Neural progenitor cell (in vitro differentiated cells): ENCODE measurements around the gene MAGI1. TPM values are rescaled to one million over a fixed set of nuclear protein-coding genes. Genes with fewer than 3 reads are reported as not detected.
A peak's percentile ranks its signal among the peaks of the same experiment; 100 is the strongest.

ENCODE experiments used
- DNase-seq: peaks from one replicate; pipeline ENCODE4 v3.0.0-alpha.2; 2016; ENCODE audit warnings: low spot score
- H2AFZ ChIP-seq: fragments of 200-600 bp; sonication (generic); replicated peaks from 2 replicates; pipeline ENCODE4 v1.6.1; 2016; ENCODE audit warnings: antibody characterized with exemption
- H3F3A ChIP-seq: fragments of 200-600 bp; sonication (generic); 2 replicates; pipeline ENCODE4 v1.6.1; 2016; ENCODE audit warnings: antibody characterized with exemption, low read depth
- H3K27ac ChIP-seq: fragments of 200-600 bp; sonication (generic); 2 replicates; pipeline ENCODE4 v1.5.1; 2016; ENCODE audit warnings: mild to moderate bottlenecking
- H3K27me3 ChIP-seq: fragments of 200-600 bp; sonication (generic); 2 replicates; pipeline ENCODE4 v1.6.1; 2016; ENCODE audit warnings: mild to moderate bottlenecking, moderate library complexity
- H3K36me3 ChIP-seq: fragments of 200-600 bp; sonication (generic); 2 replicates; pipeline ENCODE4 v1.5.1; 2016
- H3K4me1 ChIP-seq: fragments of 200-600 bp; sonication (generic); 2 replicates; pipeline ENCODE4 v1.6.1; 2016; ENCODE audit warnings: mixed run types
- H3K4me2 ChIP-seq: fragments of 200-600 bp; sonication (generic); 2 replicates; pipeline ENCODE4 v1.6.1; 2016
- H3K4me3 ChIP-seq: fragments of 200-600 bp; sonication (generic); 2 replicates; pipeline ENCODE4 v1.5.1; 2016
- H3K79me2 ChIP-seq: fragments of 200-600 bp; sonication (generic); 2 replicates; pipeline ENCODE4 v1.6.1; 2016; ENCODE audit warnings: low read depth
- H3K9ac ChIP-seq: fragments of 200-600 bp; sonication (generic); 2 replicates; pipeline ENCODE4 v1.6.1; 2016
- H3K9me3 ChIP-seq: fragments of 200-600 bp; sonication (generic); 2 replicates; pipeline ENCODE4 v1.5.1; 2016; ENCODE audit warnings: low read depth
- H4K20me1 ChIP-seq: fragments of 200-600 bp; sonication (generic); 2 replicates; pipeline ENCODE4 v1.6.1; 2016; ENCODE audit warnings: low read depth
- H3K27ac Mint-ChIP-seq: 3 replicates; pipeline ENCODE4 v1.8.0; 2021; ENCODE audit warnings: mixed read lengths
- H3K27me3 Mint-ChIP-seq: 2 replicates; pipeline ENCODE4 v1.8.0; 2022; ENCODE audit warnings: low read depth, mild to moderate bottlenecking, inconsistent platforms, moderate library complexity, mixed read lengths; ENCODE audit not compliant: insufficient read depth
- H3K36me3 Mint-ChIP-seq: 3 replicates; pipeline ENCODE4 v1.8.0; 2021; ENCODE audit warnings: mixed read lengths
- H3K4me1 Mint-ChIP-seq: 3 replicates; pipeline ENCODE4 v1.8.0; 2021; ENCODE audit warnings: mixed read lengths
- H3K4me3 Mint-ChIP-seq: 3 replicates; pipeline ENCODE4 v1.8.0; 2021; ENCODE audit warnings: mild to moderate bottlenecking, moderate library complexity, mixed read lengths
- H3K9me3 Mint-ChIP-seq: 3 replicates; pipeline ENCODE4 v1.8.0; 2020; ENCODE audit warnings: mixed read lengths
- EZH2 ChIP-seq: fragments of 200-600 bp; sonication (generic); IDR thresholded peaks from 2 replicates; pipeline ENCODE4 v1.6.1; 2017; ENCODE audit warnings: antibody characterized with exemption, mild to moderate bottlenecking, moderate library complexity
- EZH2phosphoT487 ChIP-seq: fragments of 200-600 bp; sonication (generic); IDR thresholded peaks from 2 replicates; pipeline ENCODE4 v1.6.1; 2017; ENCODE audit warnings: antibody characterized with exemption
- total RNA-seq: library from RNA; depleted of rRNA; stranded (reverse); fragments of >200 nt; gene quantifications from 2 replicates; pipeline ENCODE4 v1.2.3, GENCODE V29; 2015; ENCODE audit warnings: low replicate concordance
- TF ChIP-seq, protein P1 (sequence below): fragments of 200-600 bp; sonication (generic); IDR thresholded peaks from 2 replicates; pipeline ENCODE4 v1.5.1; 2017; ENCODE audit warnings: antibody characterized with exemption, mild to moderate bottlenecking

The MAGI1 gene
- total RNA-seq, 1 donor from 2014 or later: 40.6 TPM

DNA sequence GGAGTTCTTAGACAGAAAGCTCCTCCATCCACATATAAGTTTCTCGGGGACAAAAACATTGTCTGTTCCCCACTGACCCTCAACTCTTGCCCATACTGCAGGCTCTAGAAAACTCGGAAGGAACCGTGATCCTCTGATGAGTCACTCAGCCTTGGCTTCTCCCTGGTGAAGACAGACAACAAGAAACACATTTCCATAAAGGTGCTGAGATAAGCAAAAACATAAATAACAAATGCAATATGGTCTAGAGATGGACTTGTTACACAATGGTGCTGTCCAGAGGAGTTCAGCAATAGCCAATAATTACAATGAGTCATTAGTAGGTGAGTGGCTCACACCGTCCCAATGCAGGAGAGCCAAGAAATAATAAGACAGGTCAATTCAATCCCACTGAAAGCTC lies 43.7 kb downstream of the MAGI1 start:
- peaks cover 20% of the 10 kb centered on the region for H4K20me1 ChIP-seq
- no peaks in the 10 kb centered on the region for H3K27me3 ChIP-seq
- Mint-ChIP-seq H3K4me1 (peaks cover 9% of the 10 kb centered on the region), H3K9me3 (no peaks in the 10 kb centered on the region), H3K4me3 (no peak overlapping the region), H3K36me3 (peaks cover 3% of the 10 kb centered on the region), H3K27me3 (no peaks in the 10 kb centered on the region), H3K27ac (no peak overlapping the region)
- TF ChIP-seq, protein P1, sequence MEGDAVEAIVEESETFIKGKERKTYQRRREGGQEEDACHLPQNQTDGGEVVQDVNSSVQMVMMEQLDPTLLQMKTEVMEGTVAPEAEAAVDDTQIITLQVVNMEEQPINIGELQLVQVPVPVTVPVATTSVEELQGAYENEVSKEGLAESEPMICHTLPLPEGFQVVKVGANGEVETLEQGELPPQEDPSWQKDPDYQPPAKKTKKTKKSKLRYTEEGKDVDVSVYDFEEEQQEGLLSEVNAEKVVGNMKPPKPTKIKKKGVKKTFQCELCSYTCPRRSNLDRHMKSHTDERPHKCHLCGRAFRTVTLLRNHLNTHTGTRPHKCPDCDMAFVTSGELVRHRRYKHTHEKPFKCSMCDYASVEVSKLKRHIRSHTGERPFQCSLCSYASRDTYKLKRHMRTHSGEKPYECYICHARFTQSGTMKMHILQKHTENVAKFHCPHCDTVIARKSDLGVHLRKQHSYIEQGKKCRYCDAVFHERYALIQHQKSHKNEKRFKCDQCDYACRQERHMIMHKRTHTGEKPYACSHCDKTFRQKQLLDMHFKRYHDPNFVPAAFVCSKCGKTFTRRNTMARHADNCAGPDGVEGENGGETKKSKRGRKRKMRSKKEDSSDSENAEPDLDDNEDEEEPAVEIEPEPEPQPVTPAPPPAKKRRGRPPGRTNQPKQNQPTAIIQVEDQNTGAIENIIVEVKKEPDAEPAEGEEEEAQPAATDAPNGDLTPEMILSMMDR: no peak
- no peak for TF ChIP-seq EZH2
- TF ChIP-seq EZH2phosphoT487: no peak
- no peak overlapping the region for H3K4me3 ChIP-seq
- no peak overlapping the region for H3K4me2 ChIP-seq
- no peaks in the 10 kb centered on the region for H3F3A ChIP-seq
- H2AFZ ChIP-seq: no peak overlapping the region
- peak overlapping the region; percentile 37 for H3K27ac ChIP-seq
- no peaks in the 10 kb centered on the region for H3K36me3 ChIP-seq
- DNase-seq: no peak
- no peaks in the 10 kb centered on the region for H3K9me3 ChIP-seq
- no peak overlapping the region for H3K9ac ChIP-seq
- peaks cover 58% of the 10 kb centered on the region for H3K79me2 ChIP-seq
- peaks cover 13% of the 10 kb centered on the region for H3K4me1 ChIP-seq

DNA sequence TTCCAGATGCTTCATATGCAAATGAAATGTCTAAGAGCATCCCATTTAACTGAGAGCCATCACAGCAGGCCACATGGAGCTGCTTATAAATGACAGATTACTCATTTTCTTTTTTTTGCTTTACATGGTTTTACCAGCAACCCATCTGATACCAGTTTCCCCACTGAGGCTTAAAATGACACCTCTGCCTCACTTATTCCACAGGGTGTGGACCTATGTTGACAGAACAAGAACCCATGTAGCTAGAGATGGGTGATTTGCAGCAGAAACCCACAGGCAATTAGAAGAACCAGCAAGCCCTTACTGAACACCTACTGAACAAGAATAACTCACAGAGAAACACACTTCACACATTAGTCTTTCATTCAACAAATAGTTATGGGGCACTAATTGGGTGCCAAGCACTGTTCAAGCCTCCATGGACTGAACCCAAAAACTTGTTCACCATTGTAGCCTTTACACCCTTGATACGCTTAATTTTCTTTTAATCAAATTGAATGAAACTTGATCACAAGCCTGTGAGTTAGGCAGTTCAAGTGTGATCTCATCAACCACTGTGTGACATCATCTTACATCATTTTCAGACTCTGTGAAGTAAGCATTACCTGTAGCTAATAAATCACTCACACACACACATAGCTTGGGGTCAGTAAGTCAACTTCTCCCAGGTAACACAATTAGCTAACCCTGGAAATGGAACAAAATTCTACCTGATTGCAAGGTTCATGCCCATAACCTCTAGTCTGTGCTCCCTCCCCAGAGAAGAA lies 45.4 kb downstream of the MAGI1 start:
- TF ChIP-seq, protein P1: no peak
- Mint-ChIP-seq H3K4me3 (no peak overlapping the region), H3K27ac (no peak overlapping the region), H3K9me3 (no peaks in the 10 kb centered on the region), H3K4me1 (peaks cover 9% of the 10 kb centered on the region), H3K36me3 (peaks cover 3% of the 10 kb centered on the region), H3K27me3 (no peaks in the 10 kb centered on the region)
- Histone ChIP-seq H2AFZ (no peak overlapping the region), H4K20me1 (peaks cover 21% of the 10 kb centered on the region), H3K4me2 (no peak overlapping the region), H3K27ac (no peak overlapping the region), H3K79me2 (peaks cover 44% of the 10 kb centered on the region), H3K9me3 (no peaks in the 10 kb centered on the region), H3K4me1 (peaks cover 14% of the 10 kb centered on the region), H3K36me3 (no peaks in the 10 kb centered on the region), H3K4me3 (no peak overlapping the region), H3K27me3 (no peaks in the 10 kb centered on the region), H3F3A (no peaks in the 10 kb centered on the region), H3K9ac (no peak overlapping the region)
- no peak for DNase-seq

DNA sequence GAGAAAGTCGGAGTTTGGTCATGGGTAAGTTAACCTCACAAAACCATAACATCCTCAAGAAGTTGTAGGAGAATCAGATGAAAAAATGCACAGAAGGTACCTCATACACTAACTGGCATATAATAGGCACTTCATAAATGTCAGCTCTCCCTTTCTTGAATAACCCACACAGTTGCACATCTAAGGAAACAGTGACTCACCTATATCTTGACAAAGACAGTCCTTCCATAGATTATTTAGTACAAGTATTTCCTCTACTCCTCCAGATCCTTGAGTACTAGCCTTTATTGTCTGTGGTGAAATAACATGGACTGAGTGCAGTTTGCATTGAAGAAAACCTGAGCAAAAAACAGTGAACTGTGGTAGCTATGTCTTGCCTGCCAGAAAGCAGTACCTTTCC lies 46.6 kb downstream of the MAGI1 start:
- Mint-ChIP-seq H3K27me3 (no peaks in the 10 kb centered on the region), H3K36me3 (peaks cover 3% of the 10 kb centered on the region), H3K4me3 (no peak overlapping the region), H3K9me3 (no peaks in the 10 kb centered on the region), H3K27ac (no peak overlapping the region), H3K4me1 (peaks cover 8% of the 10 kb centered on the region)
- Histone ChIP-seq H3K9ac (no peak overlapping the region), H3K9me3 (no peaks in the 10 kb centered on the region), H3F3A (no peaks in the 10 kb centered on the region), H2AFZ (no peak overlapping the region), H4K20me1 (peaks cover 31% of the 10 kb centered on the region), H3K4me1 (peaks cover 20% of the 10 kb centered on the region), H3K36me3 (no peaks in the 10 kb centered on the region), H3K27ac (no peak overlapping the region), H3K4me3 (no peak overlapping the region), H3K79me2 (peaks cover 48% of the 10 kb centered on the region), H3K4me2 (no peak overlapping the region), H3K27me3 (no peaks in the 10 kb centered on the region)
- DNase-seq: no peak
- TF ChIP-seq EZH2 (no peak), EZH2phosphoT487 (no peak)
- TF ChIP-seq, protein P1: no peak
